PFSK-1 (cell line): ENCODE measurements around the gene ALB.

Source experiments
- FOXP2 ChIP-seq: optimal IDR thresholded peaks from 2 replicates; pipeline ENCODE3; 2011; ENCODE audit warnings: borderline replicate concordance, control low read depth, inconsistent platforms; ENCODE audit not compliant: insufficient read depth; ENCODE audit errors: extremely low read length, extremely low read depth
- POLR2AphosphoS5 ChIP-seq: IDR thresholded peaks from 2 replicates; pipeline ENCODE4 v1.6.1; 2012; ENCODE audit warnings: low read depth, mild to moderate bottlenecking, control low read depth, low read length, moderate library complexity
- REST ChIP-seq, 2 experiments: IDR thresholded peaks; 2 replicates each; pipeline versions ENCODE4 v1.6.1 to v1.8.0; 2011 to 2012; ENCODE audit warnings: low read depth in 2 of 2, low read length in 2 of 2, control low read depth in 1 of 2, inconsistent platforms in 1 of 2, mild to moderate bottlenecking in 1 of 2, moderate library complexity in 1 of 2; ENCODE audit not compliant: insufficient read depth in 1 of 2
- SIN3A ChIP-seq: IDR thresholded peaks from 2 replicates; pipeline ENCODE4 v1.6.1; 2012; ENCODE audit warnings: mild to moderate bottlenecking, low read length, moderate library complexity, borderline replicate concordance; ENCODE audit not compliant: insufficient read depth
- TAF1 ChIP-seq: IDR thresholded peaks from 2 replicates; pipeline ENCODE4 v1.6.1; 2012; ENCODE audit warnings: low read length, control low read depth, borderline replicate concordance; ENCODE audit not compliant: insufficient read depth

The ALB gene

DNA sequence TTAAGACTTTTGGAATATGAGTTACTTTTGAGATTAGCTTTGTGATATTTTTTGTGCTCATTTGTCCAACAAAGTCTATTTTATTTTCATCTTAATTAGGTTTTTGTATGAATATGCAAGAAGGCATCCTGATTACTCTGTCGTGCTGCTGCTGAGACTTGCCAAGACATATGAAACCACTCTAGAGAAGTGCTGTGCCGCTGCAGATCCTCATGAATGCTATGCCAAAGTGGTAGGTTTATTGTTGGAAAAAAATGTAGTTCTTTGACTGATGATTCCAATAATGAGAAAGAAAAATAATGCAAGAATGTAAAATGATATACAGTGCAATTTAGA lies 10.8 kb downstream of the ALB start:
- no peak for TF ChIP-seq TAF1
- TF ChIP-seq SIN3A = no peak
- no peak for TF ChIP-seq FOXP2
- no peak for TF ChIP-seq POLR2AphosphoS5
- no peak for TF ChIP-seq REST (IDR thresholded peaks at IDR 0.05; ENCODE audit: insufficient read depth in 1 of 2, low read depth in 2 of 2, low read length in 2 of 2)

- no peak for TF ChIP-seq SIN3A
- no peak for TF ChIP-seq POLR2AphosphoS5
- no peak for TF ChIP-seq TAF1
- TF ChIP-seq REST (IDR thresholded peaks at IDR 0.05; ENCODE audit: insufficient read depth in 1 of 2, low read depth in 2 of 2, low read length in 2 of 2) = no peak
- no peak for TF ChIP-seq FOXP2
Measured at GRCh38 chr4:73415807-73416238, 11.7 kb downstream of the ALB start.

DNA sequence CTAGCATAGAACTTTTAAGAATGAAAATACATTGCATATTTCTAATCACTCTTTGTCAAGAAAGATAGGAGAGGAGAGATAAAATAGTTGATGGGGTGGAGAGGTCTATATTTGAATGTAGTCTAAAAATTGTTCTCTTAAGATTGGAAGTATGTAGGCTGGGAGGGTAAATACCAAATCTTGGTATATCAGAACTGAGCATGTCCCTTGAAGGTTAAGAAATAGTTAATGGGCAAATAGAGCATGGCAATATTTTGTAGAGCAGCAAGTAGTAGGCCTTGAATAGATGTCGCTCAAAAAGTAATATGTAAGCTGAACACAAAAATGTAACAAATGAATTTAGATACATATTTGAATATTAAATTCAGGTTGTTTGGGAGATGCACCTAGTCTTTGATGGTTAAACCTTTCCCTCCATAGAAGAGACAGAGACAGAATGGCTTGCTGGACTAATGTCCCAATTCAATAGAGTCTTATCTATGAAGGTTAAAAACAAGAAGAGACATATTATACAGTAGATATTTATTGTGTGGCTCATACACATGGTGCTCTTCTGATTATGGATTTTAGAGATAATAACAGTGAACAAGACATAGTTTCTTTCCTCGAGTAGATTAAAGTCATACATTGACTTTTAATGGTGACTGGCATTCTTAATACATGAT lies 12.5 kb downstream of the ALB start:
- no peak for TF ChIP-seq FOXP2
- no peak for TF ChIP-seq TAF1
- no peak for TF ChIP-seq POLR2AphosphoS5
- no peak for TF ChIP-seq SIN3A
- TF ChIP-seq REST (IDR thresholded peaks at IDR 0.05; ENCODE audit: insufficient read depth in 1 of 2, low read depth in 2 of 2, low read length in 2 of 2) = no peak

- TF ChIP-seq TAF1 = no peak
- TF ChIP-seq FOXP2 = no peak
- TF ChIP-seq SIN3A = no peak
- TF ChIP-seq POLR2AphosphoS5 = no peak
- no peak for TF ChIP-seq REST (IDR thresholded peaks at IDR 0.05; ENCODE audit: insufficient read depth in 1 of 2, low read depth in 2 of 2, low read length in 2 of 2)
Measured at GRCh38 chr4:73417342-73417741, 13.3 kb downstream of the ALB start.
